PC-3 (cell line): ENCODE measurements around the gene SYCP2L.

Source experiments
- EZH2 ChIP-seq: fragments of 300-600 bp; sonication (generic); IDR thresholded peaks from one replicate; pipeline ENCODE4 v1.6.1; 2017; ENCODE audit warnings: antibody characterized with exemption, mild to moderate bottlenecking, low read length; ENCODE audit not compliant: unreplicated experiment
- TF ChIP-seq, protein P1 (sequence below): fragments of 300-600 bp; sonication (generic); conservative IDR thresholded peaks from 2 replicates; pipeline ENCODE4 v1.5.1; 2017; ENCODE audit warnings: antibody characterized with exemption, low read depth, mild to moderate bottlenecking, low read length

DNA sequence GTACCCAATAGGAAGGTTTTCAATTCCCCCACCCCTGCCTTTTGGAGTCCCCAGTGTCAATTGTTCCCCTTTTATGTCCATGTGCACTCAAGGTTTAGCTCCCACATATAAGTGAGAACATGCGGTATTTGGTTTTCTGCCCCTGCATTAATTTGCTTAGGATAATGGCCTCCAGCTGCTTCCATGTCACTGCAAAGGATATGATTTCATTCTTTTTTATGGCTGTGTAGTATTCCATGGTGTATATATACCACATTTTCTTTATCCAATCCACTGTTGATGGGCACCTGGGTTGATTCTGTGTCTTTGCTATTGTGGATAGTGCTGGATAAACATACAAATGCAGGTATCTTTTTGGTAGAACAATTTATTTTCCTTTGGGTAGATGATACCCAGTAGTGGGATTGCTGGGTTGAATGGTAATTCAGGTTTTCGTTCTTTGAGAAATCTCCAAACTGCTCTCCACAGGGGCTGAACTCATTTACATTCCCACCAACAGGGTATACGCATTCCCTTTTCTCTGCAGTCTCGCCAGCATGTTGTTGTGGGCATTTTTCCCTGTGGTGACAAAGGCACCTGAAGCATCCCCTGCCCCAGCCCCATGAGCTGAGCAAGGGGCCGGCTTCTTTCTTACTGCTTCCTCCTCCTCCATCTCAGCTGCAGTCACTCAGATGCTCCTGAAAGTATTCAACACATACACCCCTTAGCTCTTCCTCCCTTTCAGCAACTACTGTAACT is 90.5 kb downstream of the SYCP2L start:
- TF ChIP-seq, protein P1, sequence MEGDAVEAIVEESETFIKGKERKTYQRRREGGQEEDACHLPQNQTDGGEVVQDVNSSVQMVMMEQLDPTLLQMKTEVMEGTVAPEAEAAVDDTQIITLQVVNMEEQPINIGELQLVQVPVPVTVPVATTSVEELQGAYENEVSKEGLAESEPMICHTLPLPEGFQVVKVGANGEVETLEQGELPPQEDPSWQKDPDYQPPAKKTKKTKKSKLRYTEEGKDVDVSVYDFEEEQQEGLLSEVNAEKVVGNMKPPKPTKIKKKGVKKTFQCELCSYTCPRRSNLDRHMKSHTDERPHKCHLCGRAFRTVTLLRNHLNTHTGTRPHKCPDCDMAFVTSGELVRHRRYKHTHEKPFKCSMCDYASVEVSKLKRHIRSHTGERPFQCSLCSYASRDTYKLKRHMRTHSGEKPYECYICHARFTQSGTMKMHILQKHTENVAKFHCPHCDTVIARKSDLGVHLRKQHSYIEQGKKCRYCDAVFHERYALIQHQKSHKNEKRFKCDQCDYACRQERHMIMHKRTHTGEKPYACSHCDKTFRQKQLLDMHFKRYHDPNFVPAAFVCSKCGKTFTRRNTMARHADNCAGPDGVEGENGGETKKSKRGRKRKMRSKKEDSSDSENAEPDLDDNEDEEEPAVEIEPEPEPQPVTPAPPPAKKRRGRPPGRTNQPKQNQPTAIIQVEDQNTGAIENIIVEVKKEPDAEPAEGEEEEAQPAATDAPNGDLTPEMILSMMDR, result no peak
- no peak for TF ChIP-seq EZH2
